IMR-90 (cell line): ENCODE data around the gene SGCA. TPM values are rescaled to one million over a fixed set of nuclear protein-coding genes. Genes with fewer than 3 reads are reported as not detected.

Experiments used
- ATAC-seq: fragments of 200-7000 bp; cut with Tn5 transposase; 2 replicates; pipeline ENCODE4 v1.9.1; 2020; ENCODE audit warnings: low read depth, mild to moderate bottlenecking, moderate library complexity
- BruUV-seq: library from RNA; stranded (reverse); fragments of 400-500 nt; replicated peaks from 2 replicates; lab custom pipeline; 2021; lab: Mats Ljungman, UMichigan
- CTCF ChIA-PET: fragments of 300-600 bp; formaldehyde crosslinking; extraction: SDS; loops from one replicate; lab custom pipeline; 2021; ENCODE audit warnings: antibody characterized with exemption; lab: Yijun Ruan, JAX
- POLR2A ChIA-PET: fragments of 300-600 bp; sonication (Branson Sonifier 250); formaldehyde crosslinking; loops from one replicate; lab custom pipeline; 2022; ENCODE audit warnings: antibody characterized with exemption; ENCODE audit not compliant: unreplicated experiment; lab: Charles Lee
- DNase-seq: peaks from one replicate; pipeline ENCODE4 v3.0.0; 2013
- H2AFZ ChIP-seq: replicated peaks from 2 replicates; pipeline ENCODE3; 2013; ENCODE audit warnings: low read length, mild to moderate bottlenecking; ENCODE audit not compliant: poor library complexity
- H2AK5ac ChIP-seq: 2 replicates; pipeline ENCODE4 v1.6.1; 2013; ENCODE audit warnings: low read depth, low read length, inconsistent platforms
- H2AK9ac ChIP-seq: replicated peaks from 2 replicates; pipeline ENCODE3; 2013; ENCODE audit warnings: mild to moderate bottlenecking, low read depth, low read length, moderate library complexity; ENCODE audit not compliant: poor library complexity
- H2BK120ac ChIP-seq: 2 replicates; pipeline ENCODE4 v1.6.1; 2013; ENCODE audit warnings: low read depth, low read length, inconsistent platforms
- H2BK15ac ChIP-seq: 3 replicates; pipeline ENCODE4 v1.6.1; 2013; ENCODE audit warnings: low read depth, low read length, inconsistent platforms
- H2BK20ac ChIP-seq: 2 replicates; pipeline ENCODE4 v1.6.1; 2013; ENCODE audit warnings: low read depth, mild to moderate bottlenecking, inconsistent platforms, low read length, moderate library complexity
- H2BK5ac ChIP-seq: 2 replicates; pipeline ENCODE4 v1.6.1; 2013; ENCODE audit warnings: mild to moderate bottlenecking, low read depth, low read length, inconsistent platforms; ENCODE audit not compliant: poor library complexity, severe bottlenecking
- H3K14ac ChIP-seq: replicated peaks from 2 replicates; pipeline ENCODE4 v1.6.1; 2013; ENCODE audit warnings: low read depth, low read length, inconsistent platforms
- H3K18ac ChIP-seq: 2 replicates; pipeline ENCODE4 v1.6.1; 2013; ENCODE audit warnings: low read depth, low read length, control low read depth
- H3K23ac ChIP-seq: 2 replicates; pipeline ENCODE4 v1.6.1; 2013; ENCODE audit warnings: low read depth, low read length, inconsistent platforms
- H3K27ac ChIP-seq: 2 replicates; pipeline ENCODE4 v1.5.1; 2013; ENCODE audit warnings: mild to moderate bottlenecking, control low read depth, low read length; ENCODE audit not compliant: insufficient read depth
- H3K27me3 ChIP-seq: 2 replicates; pipeline ENCODE4 v1.6.1; 2013; ENCODE audit warnings: low read length; ENCODE audit not compliant: control insufficient read depth, insufficient read depth
- H3K36me3 ChIP-seq: 2 replicates; pipeline ENCODE4 v1.6.1; 2013; ENCODE audit warnings: low read length, mixed read lengths; ENCODE audit not compliant: control insufficient read depth, insufficient read depth
- H3K4ac ChIP-seq: 2 replicates; pipeline ENCODE4 v1.6.1; 2013; ENCODE audit warnings: low read depth, low read length, inconsistent platforms
- H3K4me1 ChIP-seq: 2 replicates; pipeline ENCODE4 v1.6.1; 2013; ENCODE audit warnings: low read length, mixed read lengths; ENCODE audit not compliant: control insufficient read depth, insufficient read depth
- H3K4me2 ChIP-seq: 2 replicates; pipeline ENCODE4 v1.6.1; 2013; ENCODE audit warnings: low read depth, mild to moderate bottlenecking, control low read depth, low read length, moderate library complexity
- H3K4me3 ChIP-seq: 2 replicates; pipeline ENCODE4 v1.5.1; 2013; ENCODE audit warnings: low read depth, mild to moderate bottlenecking, control low read depth, low read length, moderate library complexity; ENCODE audit not compliant: insufficient read depth
- H3K56ac ChIP-seq: 2 replicates; pipeline ENCODE4 v1.6.1; 2013; ENCODE audit warnings: low read length, inconsistent platforms; ENCODE audit not compliant: insufficient read depth; ENCODE audit errors: extremely low read depth
- H3K79me1 ChIP-seq, 2 experiments: 2 replicates each; pipeline ENCODE4 v1.6.1; 2013; ENCODE audit warnings: low read length in 2 of 2, inconsistent platforms in 1 of 2, low read depth in 1 of 2
- H3K9ac ChIP-seq: 2 replicates; pipeline ENCODE4 v1.6.1; 2013; ENCODE audit warnings: low read depth, low read length, control low read depth
- H3K9me1 ChIP-seq: 2 replicates; pipeline ENCODE4 v1.6.1; 2013; ENCODE audit warnings: low read length, inconsistent platforms; ENCODE audit not compliant: insufficient read depth
- H3K9me3 ChIP-seq: 2 replicates; pipeline ENCODE4 v1.6.1; 2013; ENCODE audit warnings: low read length; ENCODE audit not compliant: control insufficient read depth, insufficient read depth
- H4K20me1 ChIP-seq: 2 replicates; pipeline ENCODE4 v1.6.1; 2013; ENCODE audit warnings: low read length, inconsistent platforms; ENCODE audit not compliant: insufficient read depth
- H4K5ac ChIP-seq: 2 replicates; pipeline ENCODE4 v1.6.1; 2013; ENCODE audit warnings: mild to moderate bottlenecking, low read depth, low read length, control low read depth
- H4K8ac ChIP-seq, 2 experiments: 2 replicates each; pipeline ENCODE4 v1.6.1; 2013; ENCODE audit warnings: low read depth in 2 of 2, low read length in 2 of 2, control low read depth in 1 of 2, inconsistent platforms in 1 of 2
- H4K91ac ChIP-seq: 2 replicates; pipeline ENCODE4 v1.6.1; 2013; ENCODE audit warnings: low read depth, low read length, inconsistent platforms; ENCODE audit not compliant: insufficient read depth
- BHLHE40 ChIP-seq: fragments of 150-350 bp; IDR thresholded peaks from 2 replicates; pipeline ENCODE4 v1.6.1; 2016; ENCODE audit warnings: mild to moderate bottlenecking, low read depth, low read length
- CEBPB ChIP-seq: IDR thresholded peaks from 2 replicates; pipeline ENCODE4 v1.6.1; 2012; ENCODE audit warnings: low read depth, low read length, improper control_type of control experiment
- CHD1 ChIP-seq: IDR thresholded peaks from 2 replicates; pipeline ENCODE4 v1.6.1; 2012; ENCODE audit warnings: low read depth, low read length, improper control_type of control experiment
- MAFK ChIP-seq: IDR thresholded peaks from 2 replicates; pipeline ENCODE4 v1.6.1; 2012; ENCODE audit warnings: low read depth, low read length, improper control_type of control experiment
- MAZ ChIP-seq: IDR thresholded peaks from 2 replicates; pipeline ENCODE4 v1.6.1; 2012; ENCODE audit warnings: low read depth, mild to moderate bottlenecking, low read length, improper control_type of control experiment, moderate library complexity, borderline replicate concordance
- MXI1 ChIP-seq: IDR thresholded peaks from 2 replicates; pipeline ENCODE4 v1.6.1; 2012; ENCODE audit warnings: low read depth, mild to moderate bottlenecking, low read length, moderate library complexity, borderline replicate concordance
- NFE2L2 ChIP-seq: fragments of 150-350 bp; IDR thresholded peaks from 2 replicates; pipeline ENCODE4 v1.6.1; 2016; ENCODE audit warnings: low read depth, mild to moderate bottlenecking, low read length
- POLR2A ChIP-seq: IDR thresholded peaks from 2 replicates; pipeline ENCODE4 v1.6.1; 2012; ENCODE audit warnings: mild to moderate bottlenecking, low read depth, low read length
- RAD21 ChIP-seq: IDR thresholded peaks from 2 replicates; pipeline ENCODE4 v1.6.1; 2012; ENCODE audit warnings: low read length, improper control_type of control experiment
- RFX5 ChIP-seq: IDR thresholded peaks from 2 replicates; pipeline ENCODE4 v1.8.0; 2012; ENCODE audit warnings: low read depth, mild to moderate bottlenecking, low read length, moderate library complexity
- SMC3 ChIP-seq: fragments of 150-350 bp; IDR thresholded peaks from 2 replicates; pipeline ENCODE4 v1.6.1; 2016; ENCODE audit warnings: low read depth, mild to moderate bottlenecking, antibody characterized with exemption, low read length, moderate library complexity
- WGBS, 2 experiments: methylation state at CpG; one replicate each; pipeline versions ENCODE4 v1.1.5 to v1.1.7; 2013; ENCODE audit warnings: missing lambda C conversion rate in 2 of 2; ENCODE audit not compliant: insufficient read length in 1 of 2; ENCODE audit errors: extremely low coverage in 2 of 2; 5-methylcytosine and 5-hydroxymethylcytosine counted together
- dilution Hi-C: fragments of 300-500 bp; cut with HindIII; formaldehyde crosslinking; loops from one replicate; pipeline ENCODE4 v1.14.3; 2018; ENCODE audit warnings: low sequenced_read_pairs; ENCODE audit not compliant: unreplicated experiment
- in situ Hi-C: fragments of 300-500 bp; cut with MboI; formaldehyde crosslinking; loops from 3 replicates; pipeline ENCODE4 v1.14.3; 2019; ENCODE audit warnings: low sequenced_read_pairs, inconsistent platforms, mixed read lengths
- intact Hi-C: fragments of 100-400 bp; cut with micrococcal nuclease; formaldehyde crosslinking; loops from 2 replicates; pipeline ENCODE4 v1.10.0; 2022
- polyA plus RNA-seq, 3 experiments: library from polyadenylated mRNA; depleted of rRNA; stranded (reverse); fragments of >200 nt; gene quantifications; 2 replicates each; pipeline ENCODE4 v1.2.3, GENCODE V29; 2012; ENCODE audit warnings: low replicate concordance in 1 of 3
- total RNA-seq: library from RNA; depleted of rRNA; stranded (reverse); fragments of >200 nt; gene quantifications from 2 replicates; pipeline ENCODE4 v1.2.3, GENCODE V29; 2012
- TF ChIP-seq, protein P1 (sequence below): fragments of 150-350 bp; IDR thresholded peaks from 2 replicates; pipeline ENCODE4 v1.6.1; 2017; ENCODE audit warnings: mild to moderate bottlenecking, antibody characterized with exemption, low read length, low read depth
- TF ChIP-seq, protein P2 (sequence below): conservative IDR thresholded peaks from 2 replicates; pipeline ENCODE4 v1.5.1; 2012; ENCODE audit warnings: mild to moderate bottlenecking, low read depth, low read length, improper control_type of control experiment
- TF ChIP-seq, protein P3 (sequence below): fragments of 150-350 bp; IDR thresholded peaks from 2 replicates; pipeline ENCODE4 v1.6.1; 2016; ENCODE audit warnings: low read depth, mild to moderate bottlenecking, low read length, moderate library complexity, borderline replicate concordance

Gene SGCA
- total and polyA plus RNA-seq, 2 of the 4 experiments (the other 2 are of a cell fraction): 0.19 TPM; not detected in 1

DNA sequence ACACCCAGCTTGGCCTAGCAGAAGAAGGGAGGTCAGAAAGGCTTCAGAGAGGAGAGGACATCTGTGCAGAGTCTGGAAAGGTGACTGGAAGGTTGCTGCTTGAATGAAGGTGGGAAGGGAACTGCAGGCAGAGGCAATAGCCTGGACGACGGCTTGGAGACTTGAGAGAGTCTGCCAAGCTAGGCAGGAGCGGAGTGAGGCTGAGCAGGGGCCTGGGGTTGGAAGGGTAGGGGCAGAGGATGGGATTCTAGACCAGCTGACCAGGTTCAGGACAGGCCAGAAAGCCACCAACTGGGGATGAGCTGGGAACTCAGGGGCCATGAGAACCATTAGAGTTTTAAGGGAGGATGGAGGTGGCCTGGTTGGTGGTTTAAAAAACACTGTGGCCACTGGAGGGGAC lies 339 bp upstream of the SGCA start:
- Histone ChIP-seq H3K4me3 (no peak overlapping the region), H3K27ac (no peak overlapping the region), H2BK5ac (no peak overlapping the region), H4K8ac (no peak overlapping the region), H3K23ac (no peak overlapping the region), H3K9ac (no peak overlapping the region), H2AK9ac (peak overlapping the region; percentile 63), H3K79me1 (peaks cover 0 to 5% of the 10 kb centered on the region in 2 experiments; a peak in 1 of 4 replicates), H3K14ac (no peak overlapping the region), H3K9me3 (no peaks in the 10 kb centered on the region), H3K27me3 (no peaks in the 10 kb centered on the region), H3K18ac (no peak overlapping the region), H4K5ac (no peak overlapping the region), H3K4ac (no peak overlapping the region; the same call in 1 of the 2 replicates), H2AFZ (peak overlapping the region; percentile 61), H2BK15ac (no peak overlapping the region), H2BK20ac (no peak overlapping the region), H4K20me1 (no peaks in the 10 kb centered on the region), H3K56ac (no peak overlapping the region), H4K91ac (no peak overlapping the region), H3K36me3 (no peaks in the 10 kb centered on the region), H2AK5ac (peak overlapping the region; percentile 44), H3K9me1 (no peaks in the 10 kb centered on the region), H3K4me1 (peaks cover 5% of the 10 kb centered on the region; the same call in 1 of the 2 replicates), H3K4me2 (no peak overlapping the region), H2BK120ac (no peak overlapping the region)
- ChIA-PET CTCF (no interaction called here), POLR2A (no interaction called here)
- in situ Hi-C loops (no loop called here), dilution Hi-C loops (no loop called here), intact Hi-C loops (no loop called here)
- ATAC-seq: no peak
- no TSS peak for BruUV-seq
- TF ChIP-seq, protein P1, sequence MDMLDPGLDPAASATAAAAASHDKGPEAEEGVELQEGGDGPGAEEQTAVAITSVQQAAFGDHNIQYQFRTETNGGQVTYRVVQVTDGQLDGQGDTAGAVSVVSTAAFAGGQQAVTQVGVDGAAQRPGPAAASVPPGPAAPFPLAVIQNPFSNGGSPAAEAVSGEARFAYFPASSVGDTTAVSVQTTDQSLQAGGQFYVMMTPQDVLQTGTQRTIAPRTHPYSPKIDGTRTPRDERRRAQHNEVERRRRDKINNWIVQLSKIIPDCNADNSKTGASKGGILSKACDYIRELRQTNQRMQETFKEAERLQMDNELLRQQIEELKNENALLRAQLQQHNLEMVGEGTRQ: no peak
- TF ChIP-seq RAD21: no peak
- TF ChIP-seq SMC3: no peak
- no peak for TF ChIP-seq MAZ
- TF ChIP-seq, protein P2, sequence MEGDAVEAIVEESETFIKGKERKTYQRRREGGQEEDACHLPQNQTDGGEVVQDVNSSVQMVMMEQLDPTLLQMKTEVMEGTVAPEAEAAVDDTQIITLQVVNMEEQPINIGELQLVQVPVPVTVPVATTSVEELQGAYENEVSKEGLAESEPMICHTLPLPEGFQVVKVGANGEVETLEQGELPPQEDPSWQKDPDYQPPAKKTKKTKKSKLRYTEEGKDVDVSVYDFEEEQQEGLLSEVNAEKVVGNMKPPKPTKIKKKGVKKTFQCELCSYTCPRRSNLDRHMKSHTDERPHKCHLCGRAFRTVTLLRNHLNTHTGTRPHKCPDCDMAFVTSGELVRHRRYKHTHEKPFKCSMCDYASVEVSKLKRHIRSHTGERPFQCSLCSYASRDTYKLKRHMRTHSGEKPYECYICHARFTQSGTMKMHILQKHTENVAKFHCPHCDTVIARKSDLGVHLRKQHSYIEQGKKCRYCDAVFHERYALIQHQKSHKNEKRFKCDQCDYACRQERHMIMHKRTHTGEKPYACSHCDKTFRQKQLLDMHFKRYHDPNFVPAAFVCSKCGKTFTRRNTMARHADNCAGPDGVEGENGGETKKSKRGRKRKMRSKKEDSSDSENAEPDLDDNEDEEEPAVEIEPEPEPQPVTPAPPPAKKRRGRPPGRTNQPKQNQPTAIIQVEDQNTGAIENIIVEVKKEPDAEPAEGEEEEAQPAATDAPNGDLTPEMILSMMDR: no peak
- TF ChIP-seq MAFK: no peak
- no peak for TF ChIP-seq RFX5
- no peak for TF ChIP-seq MXI1
- TF ChIP-seq, protein P3, sequence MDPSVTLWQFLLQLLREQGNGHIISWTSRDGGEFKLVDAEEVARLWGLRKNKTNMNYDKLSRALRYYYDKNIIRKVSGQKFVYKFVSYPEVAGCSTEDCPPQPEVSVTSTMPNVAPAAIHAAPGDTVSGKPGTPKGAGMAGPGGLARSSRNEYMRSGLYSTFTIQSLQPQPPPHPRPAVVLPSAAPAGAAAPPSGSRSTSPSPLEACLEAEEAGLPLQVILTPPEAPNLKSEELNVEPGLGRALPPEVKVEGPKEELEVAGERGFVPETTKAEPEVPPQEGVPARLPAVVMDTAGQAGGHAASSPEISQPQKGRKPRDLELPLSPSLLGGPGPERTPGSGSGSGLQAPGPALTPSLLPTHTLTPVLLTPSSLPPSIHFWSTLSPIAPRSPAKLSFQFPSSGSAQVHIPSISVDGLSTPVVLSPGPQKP: no peak
- TF ChIP-seq BHLHE40: no peak
- TF ChIP-seq NFE2L2: no peak
- TF ChIP-seq CHD1: no peak
- TF ChIP-seq CEBPB: no peak
- TF ChIP-seq POLR2A: no peak
- 75% methylated on average over 2 of the region's 3 CpGs; no CpG with 5 or more reads in 1 of the 2 experiments for WGBS, 2 experiments
- DNase-seq: no peak
